ENCODE data around the gene HNRNPM.

Gene HNRNPM

DNA sequence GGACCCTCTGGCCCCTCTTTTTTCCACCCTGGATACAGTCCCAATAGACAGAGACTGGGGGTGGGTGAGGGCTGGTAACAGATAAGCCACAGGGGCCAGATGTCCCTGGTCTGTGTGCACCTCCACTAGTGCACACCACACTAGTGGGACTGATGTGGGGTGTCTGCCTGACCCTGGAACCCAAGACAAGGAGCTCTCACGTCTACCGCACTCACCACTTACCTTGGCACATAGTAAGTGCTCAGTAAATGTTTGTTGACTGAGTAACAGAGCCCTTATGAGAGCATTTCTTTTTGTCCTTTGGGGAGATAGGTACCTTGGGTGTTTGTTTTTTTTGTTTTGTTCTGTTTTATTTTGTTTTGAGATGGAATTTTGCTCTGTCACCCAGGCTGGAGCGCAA is 92.3 kb downstream of the HNRNPM start:
- no peak overlapping the region for H2BK5ac ChIP-seq (ENCODE audit: low read length)
- H3K23ac ChIP-seq (ENCODE audit: low read depth, low read length, poor library complexity) = no peak overlapping the region
- no peak overlapping the region for H3K14ac ChIP-seq (ENCODE audit: low read length)
- H2AFZ ChIP-seq (ENCODE audit: low read length) = no peak overlapping the region
- H2BK12ac ChIP-seq (ENCODE audit: low read length) = no peak overlapping the region
- no peak overlapping the region for H4K91ac ChIP-seq (ENCODE audit: low read depth, low read length, poor library complexity)
- no peaks in the 10 kb centered on the region for H3K27me3 ChIP-seq (ENCODE audit: control insufficient read depth in 3 of 3, insufficient read depth in 3 of 3, low read depth in 1 of 3, low read length in 3 of 3)
- H3K36me3 ChIP-seq (replicated peaks in 1 of 2; ENCODE audit: control insufficient read depth in 2 of 2, insufficient read depth in 2 of 2, low read length in 2 of 2) = no peaks in the 10 kb centered on the region
- no peak overlapping the region for H2AK5ac ChIP-seq (ENCODE audit: low read depth, low read length)
- DNase-seq (ENCODE audit: low spot score) = no peak
- H3K9ac ChIP-seq (ENCODE audit: low read depth, low read length, poor library complexity) = no peak overlapping the region
- no peaks in the 10 kb centered on the region for H3K79me1 ChIP-seq (ENCODE audit: low read depth, low read length)
- no peak overlapping the region for H3K4me3 ChIP-seq (ENCODE audit: low read length in 2 of 2)
- no CpG with 5 or more reads among the region's 3 CpGs for WGBS, 2 donors (ENCODE audit: extremely low coverage in 2 of 2, insufficient read length in 2 of 2, insufficient replicate concordance in 1 of 2)
- H4K8ac ChIP-seq (ENCODE audit: low read depth, low read length) = no peak overlapping the region
- no peak overlapping the region for H3K4ac ChIP-seq (ENCODE audit: low read length)
- H2BK15ac ChIP-seq (ENCODE audit: low read length) = no peak overlapping the region
- no peak overlapping the region for H3K27ac ChIP-seq (replicated peaks; ENCODE audit: low read length)
- no peak overlapping the region for H2BK120ac ChIP-seq (ENCODE audit: low read depth, low read length)
- no peaks in the 10 kb centered on the region for H3K4me1 ChIP-seq (ENCODE audit: control insufficient read depth in 2 of 2, insufficient read depth in 1 of 2, low read depth in 1 of 2, low read length in 2 of 2)
- no peaks in the 10 kb centered on the region for H3K9me3 ChIP-seq (replicated peaks in 1 of 2; ENCODE audit: control insufficient read depth in 2 of 2, insufficient read depth in 1 of 2, low read depth in 1 of 2, low read length in 2 of 2)
- H3K18ac ChIP-seq (ENCODE audit: low read length) = no peak overlapping the region
- no peak overlapping the region for H3K4me2 ChIP-seq (ENCODE audit: insufficient read depth, low read length, poor library complexity, severe bottlenecking)

All from neuronal stem cell (in vitro differentiated cells).